Astrocyte (in vitro differentiated cells and primary cell): ENCODE measurements around the gene COPB1. TPM values are rescaled to one million over a fixed set of nuclear protein-coding genes. Genes with fewer than 3 reads are reported as not detected.

ENCODE experiments used
- DNase-seq: peaks from one replicate; pipeline ENCODE4 v3.0.0-alpha.2; 2010; ENCODE audit warnings: low read depth
- FAIRE-seq: peaks from 2 replicates; lab custom pipeline; 2011; peaks lifted over from hg19 to GRCh38; lab: Jason Lieb, UNC
- H2AFZ ChIP-seq: 2 replicates; pipeline ENCODE4 v1.6.0; 2012; ENCODE audit warnings: low read depth, low read length, inconsistent platforms
- H3K27ac ChIP-seq: 2 replicates; pipeline ENCODE4 v1.5.1; 2011; ENCODE audit warnings: low read depth, low read length, inconsistent platforms
- H3K27me3 ChIP-seq: 2 replicates; pipeline ENCODE4 v1.6.0; 2011; ENCODE audit warnings: low read length, inconsistent platforms; ENCODE audit not compliant: insufficient read depth
- H3K36me3 ChIP-seq: 2 replicates; pipeline ENCODE4 v1.5.1; 2011; ENCODE audit warnings: low read length, inconsistent platforms; ENCODE audit not compliant: insufficient read depth
- H3K4me1 ChIP-seq: 2 replicates; pipeline ENCODE4 v1.5.1; 2011; ENCODE audit warnings: low read length, inconsistent platforms; ENCODE audit not compliant: insufficient read depth
- H3K4me2 ChIP-seq: 2 replicates; pipeline ENCODE4 v1.6.0; 2012; ENCODE audit warnings: low read length, inconsistent platforms
- H3K4me3 ChIP-seq: 2 replicates; pipeline ENCODE4 v1.5.1; 2011; ENCODE audit warnings: low read depth, mild to moderate bottlenecking, low read length, inconsistent platforms; ENCODE audit not compliant: insufficient read depth
- H3K79me2 ChIP-seq: 2 replicates; pipeline ENCODE4 v1.6.0; 2012; ENCODE audit warnings: mild to moderate bottlenecking, low read length, inconsistent platforms; ENCODE audit not compliant: insufficient read depth
- H3K9ac ChIP-seq: 2 replicates; pipeline ENCODE4 v1.6.0; 2012; ENCODE audit warnings: mild to moderate bottlenecking, low read length, inconsistent platforms
- H3K9me3 ChIP-seq: 2 replicates; pipeline ENCODE4 v1.5.1; 2012; ENCODE audit warnings: low read depth, mild to moderate bottlenecking, low read length, inconsistent platforms; ENCODE audit not compliant: insufficient read depth
- H4K20me1 ChIP-seq: 2 replicates; pipeline ENCODE4 v1.6.0; 2012; ENCODE audit warnings: low read length, inconsistent platforms; ENCODE audit not compliant: insufficient read depth
- H3K27ac Mint-ChIP-seq: one replicate; pipeline ENCODE4 v1.8.0; 2021; ENCODE audit warnings: mild to moderate bottlenecking, mixed read lengths; ENCODE audit not compliant: unreplicated experiment
- H3K27me3 Mint-ChIP-seq: one replicate; pipeline ENCODE4 v1.8.0; 2021; ENCODE audit warnings: low read depth, mixed read lengths; ENCODE audit not compliant: unreplicated experiment
- H3K36me3 Mint-ChIP-seq: one replicate; pipeline ENCODE4 v1.8.0; 2021; ENCODE audit warnings: low read depth, mixed read lengths; ENCODE audit not compliant: unreplicated experiment
- H3K4me1 Mint-ChIP-seq: one replicate; pipeline ENCODE4 v1.8.0; 2021; ENCODE audit warnings: low read depth, mixed read lengths; ENCODE audit not compliant: unreplicated experiment
- H3K4me3 Mint-ChIP-seq: one replicate; pipeline ENCODE4 v1.8.0; 2021; ENCODE audit warnings: mild to moderate bottlenecking, moderate library complexity, mixed read lengths; ENCODE audit not compliant: unreplicated experiment
- H3K9me3 Mint-ChIP-seq: one replicate; pipeline ENCODE4 v1.8.0; 2021; ENCODE audit warnings: mild to moderate bottlenecking, mixed read lengths; ENCODE audit not compliant: unreplicated experiment
- CTCF ChIP-seq: IDR thresholded peaks from 2 replicates; pipeline ENCODE4 v1.5.1; 2011; ENCODE audit warnings: low read depth, mild to moderate bottlenecking, inconsistent platforms, low read length, moderate library complexity; ENCODE audit not compliant: insufficient read depth
- EZH2 ChIP-seq: IDR thresholded peaks from 2 replicates; pipeline ENCODE4 v1.6.1; 2012; ENCODE audit warnings: mild to moderate bottlenecking, low read length, inconsistent platforms; ENCODE audit not compliant: insufficient read depth
- total RNA-seq: library from RNA; stranded (reverse); gene quantifications from 2 replicates; pipeline ENCODE4 v1.2.1, GENCODE V29; 2021

Gene COPB1
- total RNA-seq, 1 donor from 2014 or later = 223 TPM

- Histone ChIP-seq H2AFZ (no peak overlapping the region), H4K20me1 (no peaks in the 10 kb centered on the region), H3K27ac (no peak overlapping the region), H3K4me2 (no peak overlapping the region), H3K27me3 (peaks cover 3% of the 10 kb centered on the region), H3K4me3 (no peak overlapping the region), H3K9me3 (no peaks in the 10 kb centered on the region), H3K9ac (no peak overlapping the region), H3K4me1 (no peaks in the 10 kb centered on the region), H3K79me2 (no peaks in the 10 kb centered on the region), H3K36me3 (no peaks in the 10 kb centered on the region)
- H3K36me3 Mint-ChIP-seq = no peaks in the 10 kb centered on the region
- FAIRE-seq (no peak), DNase-seq (no peak)
- H3K4me1 Mint-ChIP-seq = no peaks in the 10 kb centered on the region
- H3K4me3 Mint-ChIP-seq = no peak overlapping the region
- H3K9me3 Mint-ChIP-seq = no peaks in the 10 kb centered on the region
- H3K27me3 Mint-ChIP-seq = no peaks in the 10 kb centered on the region
- H3K27ac Mint-ChIP-seq = no peak overlapping the region
- no peak for TF ChIP-seq CTCF
- TF ChIP-seq EZH2 = no peak
These were observed 47.1 kb upstream of the COPB1 start for GRCh38 chr11:14546672-14547071.

- Histone ChIP-seq H3K79me2 (no peaks in the 10 kb centered on the region), H2AFZ (no peak overlapping the region), H3K36me3 (no peaks in the 10 kb centered on the region), H3K4me3 (no peak overlapping the region), H3K27ac (no peak overlapping the region), H3K4me1 (no peaks in the 10 kb centered on the region), H3K4me2 (no peak overlapping the region), H3K9me3 (no peaks in the 10 kb centered on the region), H4K20me1 (no peaks in the 10 kb centered on the region), H3K9ac (no peak overlapping the region), H3K27me3 (no peaks in the 10 kb centered on the region)
- no peak for TF ChIP-seq EZH2
- no peak for TF ChIP-seq CTCF
- no peaks in the 10 kb centered on the region for H3K4me1 Mint-ChIP-seq
- no peak overlapping the region for H3K27ac Mint-ChIP-seq
- H3K36me3 Mint-ChIP-seq = no peaks in the 10 kb centered on the region
- H3K4me3 Mint-ChIP-seq = no peak overlapping the region
- no peaks in the 10 kb centered on the region for H3K9me3 Mint-ChIP-seq
- DNase-seq (no peak), FAIRE-seq (no peak)
- no peaks in the 10 kb centered on the region for H3K27me3 Mint-ChIP-seq
These were observed 45.0 kb upstream of the COPB1 start for GRCh38 chr11:14544611-14545010.

GRCh38 chr11:14543260-14543659 lies 43.6 kb upstream of the COPB1 start:
- Histone ChIP-seq H3K9me3 (no peaks in the 10 kb centered on the region), H3K27me3 (no peaks in the 10 kb centered on the region), H3K36me3 (no peaks in the 10 kb centered on the region), H4K20me1 (no peaks in the 10 kb centered on the region), H3K9ac (no peak overlapping the region), H3K79me2 (no peaks in the 10 kb centered on the region), H3K4me3 (no peak overlapping the region), H3K4me2 (no peak overlapping the region), H3K4me1 (no peaks in the 10 kb centered on the region), H3K27ac (no peak overlapping the region), H2AFZ (no peak overlapping the region)
- no peak overlapping the region for H3K27ac Mint-ChIP-seq
- H3K4me1 Mint-ChIP-seq = no peaks in the 10 kb centered on the region
- H3K4me3 Mint-ChIP-seq = no peak overlapping the region
- H3K27me3 Mint-ChIP-seq = no peaks in the 10 kb centered on the region
- no peaks in the 10 kb centered on the region for H3K9me3 Mint-ChIP-seq
- TF ChIP-seq CTCF (no peak), EZH2 (no peak)
- DNase-seq (no peak), FAIRE-seq (no peak)
- no peaks in the 10 kb centered on the region for H3K36me3 Mint-ChIP-seq
